Esophagus muscularis mucosa (tissue), 3 donors: ENCODE data around the gene EPS8L3.

Experiments used
- CTCF ChIP-seq, 3 experiments: fragments of 200-600 bp in 2 of 3; fragments of 450-650 bp in 1 of 3; sonication (generic) in 2 of 3; IDR thresholded peaks; one replicate each; pipeline ENCODE4 v1.5.1; 2017 to 2019; ENCODE audit warnings: antibody characterized with exemption in 3 of 3, mild to moderate bottlenecking in 2 of 3, moderate library complexity in 1 of 3
- POLR2A ChIP-seq: fragments of 450-650 bp; IDR thresholded peaks from one replicate; pipeline ENCODE4 v1.6.1; 2017; ENCODE audit warnings: antibody characterized with exemption, moderate library complexity, mild to moderate bottlenecking, low read depth

DNA sequence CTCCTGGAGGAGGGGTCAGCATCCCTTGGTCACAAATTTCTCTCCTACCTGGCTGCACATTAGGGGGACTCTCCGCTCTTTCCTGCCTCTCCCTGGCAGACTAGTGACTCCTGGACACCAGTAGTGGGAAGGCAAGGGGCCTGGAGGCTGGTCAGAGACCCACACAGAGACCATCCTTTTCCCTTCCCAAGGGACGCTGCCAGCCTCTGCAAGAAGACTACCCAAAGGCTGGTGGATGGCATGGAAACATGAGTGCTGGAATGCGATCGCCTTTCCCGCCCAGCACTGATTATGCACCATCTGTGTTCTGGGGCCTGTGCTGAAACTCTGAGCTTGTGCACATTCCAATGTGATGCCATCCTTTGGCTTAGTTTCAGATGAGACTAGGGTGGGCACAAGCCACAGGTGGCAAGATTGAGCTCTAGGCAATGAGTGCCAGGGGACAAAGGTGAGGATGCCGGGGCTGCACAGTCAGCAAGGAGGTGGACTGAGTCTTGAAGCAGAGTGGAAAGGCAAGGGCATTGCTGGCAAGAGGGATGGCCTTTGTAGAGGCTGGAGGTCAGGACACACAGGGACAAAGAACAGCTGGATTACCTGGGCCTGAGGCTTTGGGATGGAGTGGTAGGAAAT is 12.6 kb upstream of the EPS8L3 start:
- TF ChIP-seq CTCF (IDR thresholded peaks at IDR 0.05) (no peak), POLR2A (no peak)
